ENCODE data around the gene GOLGA6L10. TPM values are rescaled to one million over a fixed set of nuclear protein-coding genes. Genes with fewer than 3 reads are reported as not detected.
A peak's percentile ranks its signal among the peaks of the same experiment; 100 is the strongest.
"Not testable (repeated sequence)": the region's sequence is repeated elsewhere in the genome, so short reads cannot be mapped to it uniquely, and the experiment has no call there.

The GOLGA6L10 gene
- polyA plus RNA-seq, 4 donors = 0.67 to 5.7 (median 1.4) TPM

- H3K4me1 ChIP-seq (ENCODE audit: control insufficient read depth in 3 of 3, insufficient read depth in 2 of 3, low read depth in 1 of 3, low read length in 2 of 3); DNase-seq; H3K9me3 ChIP-seq (ENCODE audit: control insufficient read depth in 2 of 2, insufficient read depth in 1 of 2, low read depth in 1 of 2, low read length in 1 of 2); H3K27me3 ChIP-seq (ENCODE audit: control insufficient read depth in 3 of 3, insufficient read depth in 3 of 3, low read length in 3 of 3); H3K36me3 ChIP-seq (ENCODE audit: control insufficient read depth in 3 of 3, insufficient read depth in 2 of 3, low read depth in 1 of 3, low read length in 3 of 3); H3K4me3 ChIP-seq (ENCODE audit: low read depth in 1 of 3, low read length in 3 of 3); FAIRE-seq; H3K27ac ChIP-seq (ENCODE audit: low read depth in 1 of 3, low read length in 2 of 3): not testable (repeated sequence)
- 74 to 83% (median 80%) methylated on average over 10 to 11 of the region's 11 CpGs for WGBS, 3 donors
These were observed 32.2 kb upstream of the GOLGA6L10 start for GRCh38 chr15:82381330-82381955.

- not testable (repeated sequence) for DNase-seq; H3K9me3 ChIP-seq (ENCODE audit: control insufficient read depth in 2 of 2, insufficient read depth in 1 of 2, low read depth in 1 of 2, low read length in 1 of 2); H3K27me3 ChIP-seq (ENCODE audit: control insufficient read depth in 3 of 3, insufficient read depth in 3 of 3, low read length in 3 of 3); H3K36me3 ChIP-seq (ENCODE audit: control insufficient read depth in 3 of 3, insufficient read depth in 2 of 3, low read depth in 1 of 3, low read length in 3 of 3); FAIRE-seq; H3K4me1 ChIP-seq (ENCODE audit: control insufficient read depth in 3 of 3, insufficient read depth in 2 of 3, low read depth in 1 of 3, low read length in 2 of 3); H3K4me3 ChIP-seq (ENCODE audit: low read depth in 1 of 3, low read length in 3 of 3); H3K27ac ChIP-seq (ENCODE audit: low read depth in 1 of 3, low read length in 2 of 3)
- 90 to 95% (median 94%) methylated on average over 6 of the region's 6 CpGs for WGBS, 3 donors
These were observed 30.3 kb upstream of the GOLGA6L10 start for GRCh38 chr15:82379552-82379951.

DNA sequence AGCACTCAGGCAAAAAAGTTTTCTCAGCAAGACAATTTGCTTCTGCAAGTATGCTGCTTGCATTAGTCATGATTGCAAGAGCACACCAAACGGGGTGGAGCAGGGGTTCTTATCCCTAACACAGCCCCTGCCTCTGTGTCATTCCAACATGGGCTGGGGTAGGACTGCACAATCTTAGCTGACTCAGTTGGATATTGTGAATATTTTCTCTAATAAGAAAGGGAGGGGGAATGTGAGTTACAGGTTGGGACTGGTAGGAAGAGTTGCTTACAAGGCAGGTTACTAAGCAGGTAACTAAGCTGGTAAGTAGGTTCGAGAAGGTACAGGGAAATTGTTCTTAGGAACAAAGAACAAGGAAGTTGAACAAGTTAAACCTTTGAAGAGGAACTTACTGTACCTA, 24.4 kb upstream of the GOLGA6L10 start:
- not testable (repeated sequence) for H3K4me1 ChIP-seq (ENCODE audit: control insufficient read depth in 3 of 3, insufficient read depth in 2 of 3, low read depth in 1 of 3, low read length in 2 of 3); FAIRE-seq; H3K9me3 ChIP-seq (ENCODE audit: control insufficient read depth in 2 of 2, insufficient read depth in 1 of 2, low read depth in 1 of 2, low read length in 1 of 2); H3K36me3 ChIP-seq (ENCODE audit: control insufficient read depth in 3 of 3, insufficient read depth in 2 of 3, low read depth in 1 of 3, low read length in 3 of 3); H3K27me3 ChIP-seq (ENCODE audit: control insufficient read depth in 3 of 3, insufficient read depth in 3 of 3, low read length in 3 of 3); H3K4me3 ChIP-seq (ENCODE audit: low read depth in 1 of 3, low read length in 3 of 3)
- DNase-seq = peak; percentile 12 to 20
- 39 to 40% (median 40%) methylated on average over 2 of the region's 2 CpGs for WGBS, 3 donors
- peak overlapping the region in 1 of 3 donors; percentile 31 for H3K27ac ChIP-seq (ENCODE audit: low read depth in 1 of 3, low read length in 2 of 3)

DNA sequence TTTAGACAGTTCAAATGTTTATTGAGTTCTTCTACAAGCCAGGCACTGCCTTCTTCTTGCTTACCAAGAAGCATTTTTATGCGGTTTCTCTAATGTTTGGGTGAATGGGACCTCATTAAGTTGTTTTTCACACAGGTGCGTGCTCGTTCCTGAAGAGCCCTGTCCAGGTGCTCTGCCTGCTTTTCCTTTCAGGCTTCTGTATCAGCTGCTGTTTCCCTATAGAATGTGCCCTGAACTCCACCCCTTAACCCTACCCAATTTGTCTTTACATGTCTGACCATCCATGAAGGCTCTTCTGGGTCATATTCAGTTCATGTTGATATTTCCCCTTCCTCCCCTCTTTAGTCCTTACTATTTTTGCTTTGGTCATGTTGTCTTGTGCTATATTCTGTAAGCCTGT, 22.4 kb upstream of the GOLGA6L10 start:
- Histone ChIP-seq H3K27me3 (ENCODE audit: control insufficient read depth in 3 of 3, insufficient read depth in 3 of 3, low read length in 3 of 3) (no peaks in the 10 kb centered on the region), H3K9me3 (ENCODE audit: control insufficient read depth in 2 of 2, insufficient read depth in 1 of 2, low read depth in 1 of 2, low read length in 1 of 2) (no peaks in the 10 kb centered on the region), H3K4me1 (ENCODE audit: control insufficient read depth in 3 of 3, insufficient read depth in 2 of 3, low read depth in 1 of 3, low read length in 2 of 3) (peaks cover 0 to 4% (median 0%) of the 10 kb centered on the region in 3 donors), H3K36me3 (ENCODE audit: control insufficient read depth in 3 of 3, insufficient read depth in 2 of 3, low read depth in 1 of 3, low read length in 3 of 3) (no peaks in the 10 kb centered on the region), H3K4me3 (ENCODE audit: low read depth in 1 of 3, low read length in 3 of 3) (no peak overlapping the region), H3K27ac (ENCODE audit: low read depth in 1 of 3, low read length in 2 of 3) (no peak overlapping the region)
- DNase-seq (no peak), FAIRE-seq (no peak)
- 74 to 88% (median 77%) methylated on average over 3 of the region's 3 CpGs for WGBS, 3 donors

DNA sequence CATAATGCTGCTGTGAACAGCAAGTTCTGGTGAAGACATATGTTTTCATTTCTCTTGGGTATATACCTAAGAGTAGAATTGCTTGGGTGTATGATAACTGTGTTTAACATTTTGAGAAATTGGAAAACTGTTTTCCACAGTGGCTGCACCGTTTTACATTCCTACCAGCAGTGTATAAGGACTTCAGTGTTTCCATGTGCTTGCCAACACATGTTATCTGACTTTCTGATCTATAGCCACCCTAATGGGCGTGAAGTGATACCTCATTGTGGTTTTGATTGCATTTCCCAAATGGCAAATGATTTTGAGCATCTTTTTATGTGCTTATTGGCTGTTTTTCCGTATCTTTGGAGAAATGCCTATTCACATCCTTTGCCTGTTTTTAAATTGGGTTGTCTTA, 18.5 kb upstream of the GOLGA6L10 start:
- not testable (repeated sequence) for H3K27ac ChIP-seq (ENCODE audit: low read depth in 1 of 3, low read length in 2 of 3); H3K36me3 ChIP-seq (ENCODE audit: control insufficient read depth in 3 of 3, insufficient read depth in 2 of 3, low read depth in 1 of 3, low read length in 3 of 3); FAIRE-seq; H3K27me3 ChIP-seq (ENCODE audit: control insufficient read depth in 3 of 3, insufficient read depth in 3 of 3, low read length in 3 of 3); H3K4me3 ChIP-seq (ENCODE audit: low read depth in 1 of 3, low read length in 3 of 3); DNase-seq; H3K9me3 ChIP-seq (ENCODE audit: control insufficient read depth in 2 of 2, insufficient read depth in 1 of 2, low read depth in 1 of 2, low read length in 1 of 2); H3K4me1 ChIP-seq (ENCODE audit: control insufficient read depth in 3 of 3, insufficient read depth in 2 of 3, low read depth in 1 of 3, low read length in 2 of 3)
- 56 to 66% (median 61%) methylated on average over 2 of the region's 3 CpGs for WGBS, 3 donors

- WGBS, 3 donors = 0% methylated on average over 1 to 2 of the region's 6 CpGs
- H3K27me3 ChIP-seq (ENCODE audit: control insufficient read depth in 3 of 3, insufficient read depth in 3 of 3, low read length in 3 of 3); H3K27ac ChIP-seq (ENCODE audit: low read depth in 1 of 3, low read length in 2 of 3); H3K9me3 ChIP-seq (ENCODE audit: control insufficient read depth in 2 of 2, insufficient read depth in 1 of 2, low read depth in 1 of 2, low read length in 1 of 2); H3K4me1 ChIP-seq (ENCODE audit: control insufficient read depth in 3 of 3, insufficient read depth in 2 of 3, low read depth in 1 of 3, low read length in 2 of 3); H3K4me3 ChIP-seq (ENCODE audit: low read depth in 1 of 3, low read length in 3 of 3); DNase-seq; H3K36me3 ChIP-seq (ENCODE audit: control insufficient read depth in 3 of 3, insufficient read depth in 2 of 3, low read depth in 1 of 3, low read length in 3 of 3): not testable (repeated sequence)
- peak; percentile 23 for FAIRE-seq
These were observed 16.5 kb upstream of the GOLGA6L10 start for GRCh38 chr15:82365692-82366323.

- FAIRE-seq; H3K4me3 ChIP-seq (ENCODE audit: low read depth in 1 of 3, low read length in 3 of 3); H3K36me3 ChIP-seq (ENCODE audit: control insufficient read depth in 3 of 3, insufficient read depth in 2 of 3, low read depth in 1 of 3, low read length in 3 of 3); H3K4me1 ChIP-seq (ENCODE audit: control insufficient read depth in 3 of 3, insufficient read depth in 2 of 3, low read depth in 1 of 3, low read length in 2 of 3); H3K27ac ChIP-seq (ENCODE audit: low read depth in 1 of 3, low read length in 2 of 3); H3K9me3 ChIP-seq (ENCODE audit: control insufficient read depth in 2 of 2, insufficient read depth in 1 of 2, low read depth in 1 of 2, low read length in 1 of 2); DNase-seq; H3K27me3 ChIP-seq (ENCODE audit: control insufficient read depth in 3 of 3, insufficient read depth in 3 of 3, low read length in 3 of 3): not testable (repeated sequence)
- WGBS, 3 donors = 71 to 78% methylated on average over 1 of the region's 3 CpGs; no CpG with 5 or more reads in 1 of the 3 donors
These were observed 15.3 kb upstream of the GOLGA6L10 start for GRCh38 chr15:82364548-82364947.

GRCh38 chr15:82362790-82363189, 13.5 kb upstream of the GOLGA6L10 start:
- H3K9me3 ChIP-seq (ENCODE audit: control insufficient read depth in 2 of 2, insufficient read depth in 1 of 2, low read depth in 1 of 2, low read length in 1 of 2); H3K36me3 ChIP-seq (ENCODE audit: control insufficient read depth in 3 of 3, insufficient read depth in 2 of 3, low read depth in 1 of 3, low read length in 3 of 3); DNase-seq; H3K27me3 ChIP-seq (ENCODE audit: control insufficient read depth in 3 of 3, insufficient read depth in 3 of 3, low read length in 3 of 3); FAIRE-seq; H3K27ac ChIP-seq (ENCODE audit: low read depth in 1 of 3, low read length in 2 of 3); H3K4me3 ChIP-seq (ENCODE audit: low read depth in 1 of 3, low read length in 3 of 3); H3K4me1 ChIP-seq (ENCODE audit: control insufficient read depth in 3 of 3, insufficient read depth in 2 of 3, low read depth in 1 of 3, low read length in 2 of 3): not testable (repeated sequence)
- WGBS, 3 donors = no CpG with 5 or more reads among the region's 3 CpGs

DNA sequence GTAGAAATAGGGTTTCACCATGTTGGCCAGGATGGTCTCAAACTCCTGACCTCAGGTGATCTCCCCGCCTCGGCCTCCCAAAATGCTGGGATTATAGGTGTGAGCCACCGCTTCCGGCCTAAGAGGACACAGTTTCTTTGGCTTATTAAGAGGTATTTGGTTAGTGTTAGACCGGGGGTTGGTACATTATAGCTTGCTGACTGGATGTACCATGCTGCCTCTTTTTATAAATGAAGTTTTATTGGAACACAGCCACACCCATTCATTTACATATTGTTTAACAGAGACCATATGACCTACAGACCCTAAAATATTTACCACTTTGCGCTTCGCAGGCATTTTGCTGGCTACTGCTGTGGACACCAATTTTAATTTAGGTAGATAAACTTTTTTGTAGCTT, 11.3 kb upstream of the GOLGA6L10 start:
- not testable (repeated sequence) for H3K27ac ChIP-seq (ENCODE audit: low read depth in 1 of 3, low read length in 2 of 3); DNase-seq; FAIRE-seq; H3K27me3 ChIP-seq (ENCODE audit: control insufficient read depth in 3 of 3, insufficient read depth in 3 of 3, low read length in 3 of 3); H3K36me3 ChIP-seq (ENCODE audit: control insufficient read depth in 3 of 3, insufficient read depth in 2 of 3, low read depth in 1 of 3, low read length in 3 of 3); H3K9me3 ChIP-seq (ENCODE audit: control insufficient read depth in 2 of 2, insufficient read depth in 1 of 2, low read depth in 1 of 2, low read length in 1 of 2); H3K4me3 ChIP-seq (ENCODE audit: low read depth in 1 of 3, low read length in 3 of 3); H3K4me1 ChIP-seq (ENCODE audit: control insufficient read depth in 3 of 3, insufficient read depth in 2 of 3, low read depth in 1 of 3, low read length in 2 of 3)
- 100% methylated on average over 1 of the region's 7 CpGs; no CpG with 5 or more reads in 2 of the 3 donors for WGBS, 3 donors
